ENCODE results near the gene ADARB2. TPM values are rescaled to one million over a fixed set of nuclear protein-coding genes. Genes with fewer than 3 reads are reported as not detected.

Gene ADARB2
- total RNA-seq, 4 donors from 2014 or later: 0.80 to 4.9 (median 2.3) TPM

DNA sequence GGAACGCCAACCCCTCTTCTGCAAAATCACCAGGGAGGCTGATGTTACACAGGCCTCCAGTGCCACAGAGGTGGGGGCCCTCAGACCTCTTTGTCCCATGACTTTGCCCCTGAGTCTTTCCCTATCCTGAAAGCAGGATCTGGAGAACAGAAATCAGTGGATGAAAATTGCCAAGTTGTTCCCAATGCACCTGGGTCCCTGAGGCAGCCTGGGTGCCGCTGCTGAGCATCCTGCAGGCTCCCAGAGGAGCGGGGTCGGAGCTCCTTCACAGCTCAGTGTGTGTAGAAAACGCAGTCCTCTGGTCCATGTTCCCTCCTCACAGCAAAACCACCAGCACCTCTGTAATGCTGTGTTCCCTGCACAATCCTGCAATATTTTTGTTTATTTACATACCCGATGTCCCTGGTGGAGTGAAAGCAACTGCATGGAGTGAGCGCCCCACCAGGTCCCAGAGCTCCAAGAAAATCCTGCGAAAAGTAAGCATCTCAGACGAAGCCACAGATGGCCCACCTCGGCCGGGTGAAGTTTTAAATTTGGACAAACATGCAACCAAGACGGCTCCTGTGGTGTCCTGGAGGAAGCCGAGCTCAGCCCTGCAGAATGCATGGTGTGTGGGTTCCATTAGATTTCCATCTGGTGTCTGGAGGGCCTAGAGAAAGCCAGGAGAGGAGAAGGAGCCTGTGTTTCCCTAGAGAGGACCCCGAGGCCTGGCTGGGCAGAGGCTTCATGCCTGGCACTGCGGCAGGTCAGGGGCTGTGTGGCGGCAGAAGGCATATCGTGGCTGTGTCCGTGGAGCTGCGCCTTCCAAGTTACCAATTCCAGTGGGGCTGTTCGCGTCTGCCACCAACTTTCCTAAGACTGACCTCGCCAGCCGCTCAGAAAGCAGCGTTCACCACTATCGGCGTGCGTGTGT is 445.9 kb downstream of the ADARB2 start:
- H3K4me3 ChIP-seq: no peak overlapping the region
- WGBS, 2 donors (ENCODE audit: low coverage in 1 of 2): 88 to 96% methylated on average over 5 to 27 of the region's 27 CpGs
- intact Hi-C loops (cut with DNase I; ENCODE audit: low total_unique reads) (no loop called here), in situ Hi-C loops (cut with MboI; ENCODE audit: low pct_ligation_motif_present in 1 of 4, low pct_unique_long_range_greater_than_20kb in 1 of 4, low sequenced_read_pairs in 3 of 4) (no loop called here)
- TF ChIP-seq, protein P1, sequence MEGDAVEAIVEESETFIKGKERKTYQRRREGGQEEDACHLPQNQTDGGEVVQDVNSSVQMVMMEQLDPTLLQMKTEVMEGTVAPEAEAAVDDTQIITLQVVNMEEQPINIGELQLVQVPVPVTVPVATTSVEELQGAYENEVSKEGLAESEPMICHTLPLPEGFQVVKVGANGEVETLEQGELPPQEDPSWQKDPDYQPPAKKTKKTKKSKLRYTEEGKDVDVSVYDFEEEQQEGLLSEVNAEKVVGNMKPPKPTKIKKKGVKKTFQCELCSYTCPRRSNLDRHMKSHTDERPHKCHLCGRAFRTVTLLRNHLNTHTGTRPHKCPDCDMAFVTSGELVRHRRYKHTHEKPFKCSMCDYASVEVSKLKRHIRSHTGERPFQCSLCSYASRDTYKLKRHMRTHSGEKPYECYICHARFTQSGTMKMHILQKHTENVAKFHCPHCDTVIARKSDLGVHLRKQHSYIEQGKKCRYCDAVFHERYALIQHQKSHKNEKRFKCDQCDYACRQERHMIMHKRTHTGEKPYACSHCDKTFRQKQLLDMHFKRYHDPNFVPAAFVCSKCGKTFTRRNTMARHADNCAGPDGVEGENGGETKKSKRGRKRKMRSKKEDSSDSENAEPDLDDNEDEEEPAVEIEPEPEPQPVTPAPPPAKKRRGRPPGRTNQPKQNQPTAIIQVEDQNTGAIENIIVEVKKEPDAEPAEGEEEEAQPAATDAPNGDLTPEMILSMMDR (IDR thresholded peaks at IDR 0.05): no peak
- TF ChIP-seq POLR2AphosphoS5 (IDR thresholded peaks at IDR 0.05): no peak
- TF ChIP-seq POLR2A (IDR thresholded peaks at IDR 0.05): no peak
- TF ChIP-seq EP300 (IDR thresholded peaks at IDR 0.05; ENCODE audit: low read depth): no peak
- H3K36me3 ChIP-seq: no peaks in the 10 kb centered on the region
- no peak overlapping the region for H3K27ac ChIP-seq
- no peak for DNase-seq
- H3K4me1 ChIP-seq: no peaks in the 10 kb centered on the region
- H3K9me3 ChIP-seq: no peaks in the 10 kb centered on the region
- no peaks in the 10 kb centered on the region for H3K27me3 ChIP-seq

DNA sequence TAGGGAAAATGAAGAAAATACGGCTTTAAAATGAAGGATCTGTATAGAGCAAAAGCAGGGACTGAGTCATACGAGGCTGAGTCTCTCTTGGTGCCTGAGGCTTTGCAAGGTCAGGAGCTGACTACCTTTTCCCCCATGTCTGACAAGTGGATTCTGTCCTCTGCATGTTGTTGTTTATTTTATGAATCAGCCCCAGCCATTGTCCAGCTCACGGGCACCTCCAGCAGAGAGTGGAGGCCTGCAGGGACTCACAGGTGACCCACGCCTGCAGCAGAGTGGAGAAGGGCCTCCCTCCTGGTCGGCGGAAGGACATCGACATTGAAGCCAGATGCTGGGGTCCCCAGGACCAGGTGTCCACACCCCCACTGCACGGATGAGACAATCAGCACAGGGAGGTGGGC is 447.3 kb downstream of the ADARB2 start:
- TF ChIP-seq, protein P1 (IDR thresholded peaks at IDR 0.05): no peak
- TF ChIP-seq POLR2AphosphoS5 (IDR thresholded peaks at IDR 0.05): no peak
- TF ChIP-seq EP300 (IDR thresholded peaks at IDR 0.05; ENCODE audit: low read depth): no peak
- no peak for TF ChIP-seq POLR2A (IDR thresholded peaks at IDR 0.05)
- no peak for DNase-seq
- Histone ChIP-seq H3K27me3 (no peaks in the 10 kb centered on the region), H3K27ac (no peak overlapping the region), H3K4me3 (no peak overlapping the region), H3K36me3 (no peaks in the 10 kb centered on the region), H3K9me3 (no peaks in the 10 kb centered on the region), H3K4me1 (no peaks in the 10 kb centered on the region)
- in situ Hi-C loops (cut with MboI; ENCODE audit: low pct_ligation_motif_present in 1 of 4, low pct_unique_long_range_greater_than_20kb in 1 of 4, low sequenced_read_pairs in 3 of 4): no loop called here
- intact Hi-C loops (cut with DNase I; ENCODE audit: low total_unique reads): no loop called here
- 79 to 85% methylated on average over 2 to 8 of the region's 8 CpGs for WGBS, 2 donors (ENCODE audit: low coverage in 1 of 2)

DNA sequence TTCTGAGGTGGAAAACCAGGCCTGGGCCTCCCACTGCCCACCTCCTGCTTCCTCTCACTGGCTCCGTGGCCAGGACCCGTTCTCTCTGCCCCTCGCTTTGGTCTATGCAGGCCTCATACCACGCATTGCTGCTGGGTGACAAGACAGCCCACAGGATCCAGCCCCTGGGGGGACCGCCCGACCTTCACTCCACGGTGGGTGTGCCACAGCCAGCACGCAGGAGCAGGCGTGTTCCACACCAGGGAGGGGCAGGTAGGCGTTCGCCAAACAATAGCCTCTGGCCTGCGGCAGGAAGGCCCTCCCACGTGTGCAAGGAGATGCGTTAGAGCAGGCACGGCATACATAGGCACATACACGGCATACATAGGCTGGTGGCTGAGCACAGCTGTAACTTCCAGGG is 447.7 kb downstream of the ADARB2 start:
- Histone ChIP-seq H3K27ac (no peak overlapping the region), H3K4me3 (no peak overlapping the region), H3K9me3 (no peaks in the 10 kb centered on the region), H3K4me1 (no peaks in the 10 kb centered on the region), H3K36me3 (no peaks in the 10 kb centered on the region), H3K27me3 (no peaks in the 10 kb centered on the region)
- intact Hi-C loops (cut with DNase I; ENCODE audit: low total_unique reads): no loop called here
- no peak for TF ChIP-seq EP300 (IDR thresholded peaks at IDR 0.05; ENCODE audit: low read depth)
- no peak for TF ChIP-seq POLR2A (IDR thresholded peaks at IDR 0.05)
- TF ChIP-seq, protein P1 (IDR thresholded peaks at IDR 0.05): no peak
- TF ChIP-seq POLR2AphosphoS5 (IDR thresholded peaks at IDR 0.05): no peak
- 49 to 80% methylated on average over 5 to 10 of the region's 16 CpGs for WGBS, 2 donors (ENCODE audit: low coverage in 1 of 2)
- no peak for DNase-seq
- in situ Hi-C loops (cut with MboI; ENCODE audit: low pct_ligation_motif_present in 1 of 4, low pct_unique_long_range_greater_than_20kb in 1 of 4, low sequenced_read_pairs in 3 of 4): no loop called here

DNA sequence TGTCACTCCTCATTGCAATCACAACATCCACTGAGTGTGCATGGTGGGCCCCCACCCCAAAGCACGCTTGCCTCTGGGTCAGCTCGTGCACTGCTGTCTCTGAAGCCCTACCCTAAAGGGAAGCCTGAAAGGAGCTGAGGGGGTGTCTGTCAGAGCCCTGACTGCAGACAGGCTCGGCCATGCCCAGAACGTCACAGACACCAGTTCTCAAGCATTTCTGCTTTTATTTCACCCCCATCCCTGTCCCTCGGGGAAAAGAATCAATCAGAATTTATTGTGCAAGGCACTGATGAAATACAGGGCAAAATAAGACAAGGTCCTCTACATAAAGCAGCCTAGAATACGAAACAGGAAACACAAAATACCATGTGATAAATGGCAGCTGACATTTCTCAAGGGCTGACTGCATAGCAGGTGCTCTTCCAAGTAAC is 449.3 kb downstream of the ADARB2 start:
- intact Hi-C loops (cut with DNase I; ENCODE audit: low total_unique reads): no loop called here
- in situ Hi-C loops (cut with MboI; ENCODE audit: low pct_ligation_motif_present in 1 of 4, low pct_unique_long_range_greater_than_20kb in 1 of 4, low sequenced_read_pairs in 3 of 4): no loop called here
- Histone ChIP-seq H3K27me3 (no peaks in the 10 kb centered on the region), H3K36me3 (no peaks in the 10 kb centered on the region), H3K4me3 (no peak overlapping the region), H3K4me1 (no peaks in the 10 kb centered on the region), H3K27ac (no peak overlapping the region), H3K9me3 (no peaks in the 10 kb centered on the region)
- 33 to 54% methylated on average over 1 to 6 of the region's 6 CpGs for WGBS, 2 donors (ENCODE audit: low coverage in 1 of 2)
- DNase-seq: no peak
- TF ChIP-seq, protein P1 (IDR thresholded peaks at IDR 0.05): no peak
- TF ChIP-seq EP300 (IDR thresholded peaks at IDR 0.05; ENCODE audit: low read depth): no peak
- no peak for TF ChIP-seq POLR2A (IDR thresholded peaks at IDR 0.05)
- TF ChIP-seq POLR2AphosphoS5 (IDR thresholded peaks at IDR 0.05): no peak
